SK-N-SH treated with all-trans-retinoic acid at 6 μM for 48 hours (cell line): ENCODE results near the gene NEK3.

Source experiments
- ARNTL ChIP-seq: fragments of 450-650 bp; formaldehyde crosslinking; IDR thresholded peaks from 2 replicates; pipeline ENCODE4 v1.5.0; 2020; ENCODE audit warnings: low read depth, mild to moderate bottlenecking, moderate library complexity, borderline replicate concordance
- OSR1 ChIP-seq: fragments of 250-450 bp; sonication (Bioruptor Pico); IDR thresholded peaks from 2 replicates; pipeline ENCODE4 v1.8.0; 2022; ENCODE audit warnings: moderate library complexity, mild to moderate bottlenecking, inconsistent platforms

DNA sequence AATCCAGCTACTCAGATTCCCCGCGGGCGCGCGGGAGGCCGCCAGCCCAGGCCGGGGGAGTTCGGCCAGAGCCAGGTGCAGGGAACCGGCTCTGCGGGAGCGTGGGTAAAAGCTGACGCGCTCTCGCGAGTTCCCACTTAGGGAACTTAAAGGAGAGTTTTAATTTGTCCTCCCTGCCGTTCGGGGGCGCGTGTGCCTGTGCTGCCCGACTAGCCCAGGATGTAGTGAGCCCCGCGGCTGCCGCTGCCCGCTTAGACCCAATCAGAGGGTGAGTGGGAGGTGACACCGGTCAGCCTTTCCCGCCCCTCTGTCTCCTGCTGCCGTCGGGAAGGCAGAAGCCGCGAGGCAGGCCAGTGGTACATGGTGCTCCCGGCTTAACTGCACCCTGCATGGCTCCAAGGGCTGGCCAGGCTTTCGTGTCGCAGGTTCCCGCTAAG, 36.0 kb upstream of the NEK3 start:
- no peak for TF ChIP-seq ARNTL (CRISPR knock-in tag)
- TF ChIP-seq OSR1 (CRISPR knock-in tag) = no peak
